GM12878 (cell line): ENCODE data around the gene ZYX. TPM values are rescaled to one million over a fixed set of nuclear protein-coding genes. Genes with fewer than 3 reads are reported as not detected.

ENCODE experiments used
- ATAC-seq: fragments of 200-7000 bp; cut with Tn5 transposase; 3 replicates; pipeline ENCODE4 v1.9.1; 2020; ENCODE audit warnings: mild to moderate bottlenecking, moderate library complexity
- BruUV-seq: library from RNA; stranded (reverse); fragments of 400-500 nt; replicated peaks from 2 replicates; lab custom pipeline; 2021; lab: Mats Ljungman, UMichigan
- CTCF ChIA-PET: fragments of 300-600 bp; sonication (Branson Sonifier 250); formaldehyde crosslinking; extraction: SDS; loops from one replicate; lab custom pipeline; 2021; ENCODE audit warnings: inconsistent platforms; lab: Yijun Ruan, JAX
- POLR2A ChIA-PET: fragments of 350-600 bp; formaldehyde crosslinking; extraction: SDS; loops from one replicate; lab custom pipeline; 2021; ENCODE audit warnings: inconsistent platforms; lab: Charles Lee
- RAD21 ChIA-PET: fragments of 300-600 bp; sonication (Branson Sonifier 250); formaldehyde crosslinking; loops from one replicate; lab custom pipeline; 2023; ENCODE audit warnings: antibody characterized with exemption; ENCODE audit not compliant: unreplicated experiment; lab: Charles Lee
- SMC1A ChIA-PET: fragments of 300-600 bp; sonication (Branson Sonifier 250); formaldehyde crosslinking; loops from one replicate; lab custom pipeline; 2023; ENCODE audit not compliant: unreplicated experiment, uncharacterized antibody; lab: Charles Lee
- DNase-seq: peaks from one replicate; pipeline ENCODE4 v3.0.0-alpha.2; 2011; ENCODE audit warnings: low read depth, low spot score
- FAIRE-seq: peaks from 3 replicates; lab custom pipeline; 2011; peaks lifted over from hg19 to GRCh38; lab: Jason Lieb, UNC
- H2AFZ ChIP-seq: 2 replicates; pipeline ENCODE4 v1.6.0; 2011; ENCODE audit warnings: low read depth, low read length, control low read depth; ENCODE audit not compliant: control insufficient read depth
- H3K27ac ChIP-seq: 2 replicates; pipeline ENCODE4 v1.5.1; 2011; ENCODE audit warnings: control low read depth; ENCODE audit not compliant: control insufficient read depth, insufficient read depth
- H3K27me3 ChIP-seq, 2 experiments: replicated peaks in 1 of 2; 2 replicates each; pipeline versions ENCODE4 v1.6.0 to v1.6.1; 2011; ENCODE audit warnings: low read length in 1 of 2; ENCODE audit not compliant: control insufficient read depth in 2 of 2, insufficient read depth in 2 of 2
- H3K36me3 ChIP-seq, 2 experiments: 2 replicates each; pipeline ENCODE4 v1.5.1; 2011; ENCODE audit warnings: low read length in 1 of 2; ENCODE audit not compliant: control insufficient read depth in 2 of 2, insufficient read depth in 2 of 2
- H3K4me1 ChIP-seq: 2 replicates; pipeline ENCODE4 v1.6.1; 2011; ENCODE audit warnings: mild to moderate bottlenecking, low read length, moderate library complexity, mixed read lengths; ENCODE audit not compliant: control insufficient read depth, insufficient read depth
- H3K4me2 ChIP-seq: 2 replicates; pipeline ENCODE4 v1.6.0; 2011; ENCODE audit warnings: control low read depth; ENCODE audit not compliant: control insufficient read depth, insufficient read depth
- H3K4me3 ChIP-seq: fragments of 200-600 bp; sonication (generic); 2 replicates; pipeline ENCODE4 v1.5.1; 2016
- H3K79me2 ChIP-seq: 2 replicates; pipeline ENCODE4 v1.6.0; 2011; ENCODE audit warnings: low read length; ENCODE audit not compliant: control insufficient read depth, insufficient read depth
- H3K9ac ChIP-seq: 2 replicates; pipeline ENCODE4 v1.8.0; 2011; ENCODE audit warnings: low read length, control low read depth, mixed read lengths; ENCODE audit not compliant: control insufficient read depth, insufficient read depth
- H3K9me3 ChIP-seq: replicated peaks from 3 replicates; pipeline ENCODE4 v1.5.1; 2011; ENCODE audit warnings: mild to moderate bottlenecking, low read length; ENCODE audit not compliant: control insufficient read depth, insufficient read depth
- H4K20me1 ChIP-seq: 2 replicates; pipeline ENCODE4 v1.6.0; 2011; ENCODE audit not compliant: control insufficient read depth, insufficient read depth
- BCL11A ChIP-seq: IDR thresholded peaks from 2 replicates; pipeline ENCODE4 v1.6.1; 2011; ENCODE audit warnings: low read depth, low read length
- CBX3 ChIP-seq: fragments of 200-600 bp; sonication (generic); IDR thresholded peaks from 2 replicates; pipeline ENCODE4 v1.6.1; 2016; ENCODE audit warnings: low read depth, borderline replicate concordance
- CBX5 ChIP-seq: sonication (generic); IDR thresholded peaks from 2 replicates; pipeline ENCODE4 v1.6.1; 2016; ENCODE audit warnings: low read depth, moderate library complexity, mild to moderate bottlenecking, inconsistent platforms
- CEBPZ ChIP-seq: fragments of 150-350 bp; IDR thresholded peaks from 2 replicates; pipeline ENCODE4 v1.6.1; 2016; ENCODE audit warnings: low read depth, low read length
- JUNB ChIP-seq: IDR thresholded peaks from 2 replicates; pipeline ENCODE4 v1.6.1; 2016; ENCODE audit warnings: antibody characterized with exemption, mild to moderate bottlenecking
- KLF5 ChIP-seq: fragments of 450-650 bp; IDR thresholded peaks from 2 replicates; pipeline ENCODE4 v1.6.1; 2014; ENCODE audit warnings: mild to moderate bottlenecking; ENCODE audit not compliant: partially characterized antibody
- MTA3 ChIP-seq: IDR thresholded peaks from 2 replicates; pipeline ENCODE4 v1.6.1; 2012; ENCODE audit warnings: low read length, inconsistent platforms, borderline replicate concordance
- SKIL ChIP-seq: fragments of 450-650 bp; IDR thresholded peaks from 2 replicates; pipeline ENCODE4 v1.6.1; 2017; ENCODE audit warnings: mild to moderate bottlenecking, low read depth, inconsistent platforms; ENCODE audit not compliant: poor library complexity, severe bottlenecking
- YY1 ChIP-seq: IDR thresholded peaks from 2 replicates; pipeline ENCODE4 v1.6.1; 2011; ENCODE audit warnings: low read depth, mild to moderate bottlenecking, low read length
- ZNF592 ChIP-seq: fragments of 450-650 bp; IDR thresholded peaks from 2 replicates; pipeline ENCODE4 v1.6.1; 2017; ENCODE audit warnings: mild to moderate bottlenecking, moderate library complexity
- WGBS: methylation state at CpG from one replicate; pipeline ENCODE4 v1.1.6; 2016; ENCODE audit warnings: low lambda C conversion rate; ENCODE audit not compliant: insufficient replicate concordance, insufficient coverage; ENCODE audit errors: missing lambda C conversion rate; 5-methylcytosine and 5-hydroxymethylcytosine counted together
- in situ Hi-C: fragments of 300-500 bp; cut with MboI; formaldehyde crosslinking; loops from 9 replicates; pipeline ENCODE4 v1.14.3; 2018; ENCODE audit warnings: mixed read lengths
- intact Hi-C: fragments of 100-400 bp; cut with micrococcal nuclease; formaldehyde crosslinking; loops from one replicate; pipeline ENCODE4 v1.14.2; 2022; ENCODE audit not compliant: unreplicated experiment
- polyA plus RNA-seq, 11 experiments: library from polyadenylated mRNA; depleted of rRNA in 4 of 11; unstranded in 6 of 11; stranded (reverse) in 5 of 11; fragments of >200 nt; fragmentation: Nextera tagmentation in 4 of 11; fragmentation: Illumina TruSeq in 1 of 11; extraction: Ambion mirVana in 4 of 11; extraction: Trizol in 1 of 11; gene quantifications; 1 replicate in 1 of 11; 2 replicates in 10 of 11; pipeline versions ENCODE4 v1.2.1 to v1.2.3, GENCODE V29; 2011 to 2016; ENCODE audit warnings: inconsistent platforms in 2 of 11, missing spikeins in 2 of 11, low read depth in 1 of 11
- total RNA-seq, 4 experiments: library from RNA; depleted of rRNA in 3 of 4; stranded (reverse); fragments of >200 nt in 3 of 4; fragmentation: Illumina TruSeq in 1 of 4; extraction: Trizol in 1 of 4; gene quantifications; 2 replicates each; pipeline versions ENCODE4 v1.2.1 to v1.2.3, GENCODE V29; 2013 to 2021

ZYX gene
- total and polyA plus RNA-seq, 10 of the 15 experiments (the other 5 are each of a cell fraction or from before 2014, with no cell fraction given) = 2.1 to 100 (median 27.6) TPM

- RAD21 ChIA-PET = no interaction called here
- Histone ChIP-seq H3K79me2 (no peaks in the 10 kb centered on the region), H3K9me3 (no peaks in the 10 kb centered on the region; the same call in 2 of the 3 replicates), H3K27ac (no peak overlapping the region), H2AFZ (no peak overlapping the region), H3K9ac (no peak overlapping the region), H3K36me3 (no peaks in the 10 kb centered on the region), H3K27me3 (peaks cover 9 to 19% of the 10 kb centered on the region in 2 experiments), H3K4me1 (no peaks in the 10 kb centered on the region), H3K4me3 (no peak overlapping the region), H4K20me1 (no peaks in the 10 kb centered on the region; the same call in 1 of the 2 replicates), H3K4me2 (no peak overlapping the region)
- in situ Hi-C loops (no loop called here), intact Hi-C loops (no loop called here)
- no TSS peak for BruUV-seq
- FAIRE-seq (no peak), DNase-seq (no peak), ATAC-seq (no peak)
- SMC1A ChIA-PET = no interaction called here
- POLR2A ChIA-PET = no interaction called here
- CTCF ChIA-PET = interaction anchor here (1.9 kb wide), 1 partner anchor 58 kb away, joined by 5 read pairs; no protein-coding TSS in a partner anchor
- 39% methylated on average over 12 of the region's 12 CpGs for WGBS
- TF ChIP-seq YY1 (no peak), CBX3 (no peak), ZNF592 (no peak), SKIL (no peak), CEBPZ (no peak), KLF5 (no peak), JUNB (no peak), BCL11A (no peak), CBX5 (no peak), MTA3 (no peak)
Observed at GRCh38 chr7:143358626-143359025, 22.5 kb upstream of the ZYX start.
